Suppressor macrophage treated with lipopolysaccharide for 1 hour (primary cell): ENCODE measurements around the gene CPLX3.

Source experiments
- DNase-seq, 3 donors: peaks; one replicate each; pipeline ENCODE4 v3.0.0-alpha.2; 2020 to 2022

The CPLX3 gene

DNA sequence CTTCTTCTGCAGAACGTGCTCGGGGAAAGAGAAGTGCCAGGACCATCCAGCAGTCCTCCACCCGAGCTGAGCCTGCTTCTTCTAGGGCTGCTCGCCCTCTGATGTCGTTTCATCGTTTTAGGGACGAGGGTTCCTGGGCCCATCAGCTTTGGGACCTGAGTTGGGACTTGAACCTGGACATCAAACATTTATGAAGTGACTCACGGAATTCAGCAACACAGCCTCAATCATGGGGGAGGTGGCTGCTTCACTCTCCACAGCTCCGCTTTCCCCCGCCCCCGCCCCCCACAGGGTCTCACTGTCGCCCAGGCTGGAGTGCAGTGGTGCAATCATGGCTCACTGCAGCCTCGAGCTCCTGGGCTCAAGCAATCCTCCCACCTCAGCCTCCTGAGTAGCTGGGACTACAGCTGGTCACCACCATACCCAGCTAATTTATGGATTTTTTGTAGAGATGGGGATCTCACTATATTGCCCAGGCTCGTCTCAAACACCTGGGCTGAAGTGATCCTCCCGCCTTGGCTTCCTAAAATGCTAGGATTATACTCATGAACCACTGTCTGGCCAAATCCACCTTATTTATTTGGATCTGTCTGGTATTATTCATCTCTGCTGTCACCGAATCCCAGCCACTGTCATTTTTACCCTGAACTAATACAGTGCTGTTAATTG lies 47.5 kb downstream of the CPLX3 start:
- peak; percentile 26 to 35 (median 29) for DNase-seq

DNA sequence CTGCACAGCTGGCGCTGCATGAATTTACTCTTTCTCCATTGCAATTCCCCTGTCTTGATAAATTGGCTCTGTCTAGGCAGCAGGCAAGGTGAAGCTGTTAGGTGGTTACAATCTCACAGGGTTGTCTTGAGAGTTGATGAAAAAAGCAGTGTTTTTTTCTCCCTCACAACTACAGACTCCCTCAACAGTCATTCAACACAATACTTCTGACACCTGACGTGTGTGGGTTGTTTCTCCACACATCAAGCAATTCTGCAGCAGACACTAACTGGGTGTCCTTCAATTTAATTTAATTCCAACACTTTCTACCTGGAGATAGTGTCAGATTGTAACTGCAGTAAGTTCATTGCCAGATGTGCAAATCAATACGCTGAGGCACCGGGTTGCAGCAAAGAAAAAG lies 51.8 kb downstream of the CPLX3 start:
- DNase-seq = no peak
